ENCODE measurements around the gene UQCRH.
"Not testable (repeated sequence)": the region's sequence is repeated elsewhere in the genome, so short reads cannot be mapped to it uniquely, and the experiment has no call there.

UQCRH gene

GRCh38 chr1:46337409-46337808 lies 33.9 kb downstream of the UQCRH start:
- DNase-seq: not testable (repeated sequence)

- peak; percentile 65 for DNase-seq
Observed at GRCh38 chr1:46340404-46341221, 37.1 kb downstream of the UQCRH start, which contains the start of gene NSUN4. Gene NSUN4 (plus strand): TSS chr1:46340807. CDS start chr1:46340827, 20 bp downstream.

GRCh38 chr1:46341222-46342083 lies 38.0 kb downstream of the UQCRH start:
- no peak for DNase-seq

- DNase-seq: no peak
Observed at GRCh38 chr1:46342084-46342656, 38.7 kb downstream of the UQCRH start.

- no peak for DNase-seq
Observed at GRCh38 chr1:46342677-46343350, 39.3 kb downstream of the UQCRH start.

GRCh38 chr1:46343351-46343695 lies 39.8 kb downstream of the UQCRH start:
- no peak for DNase-seq

GRCh38 chr1:46343705-46344104 lies 40.2 kb downstream of the UQCRH start:
- DNase-seq: no peak

- no peak for DNase-seq
Observed at GRCh38 chr1:46344481-46344880, 41.0 kb downstream of the UQCRH start.

- DNase-seq: no peak
Observed at GRCh38 chr1:46345281-46345680, 41.8 kb downstream of the UQCRH start.

GRCh38 chr1:46352363-46352762 lies 48.9 kb downstream of the UQCRH start:
- DNase-seq: no peak

GRCh38 chr1:46355920-46356319 lies 52.4 kb downstream of the UQCRH start:
- not testable (repeated sequence) for DNase-seq

- peak; percentile 55 for DNase-seq
Observed at GRCh38 chr1:46362158-46362557, 58.7 kb downstream of the UQCRH start.

- DNase-seq: peak; percentile 94
Observed at GRCh38 chr1:46363121-46363520, 59.6 kb downstream of the UQCRH start.

GRCh38 chr1:46364612-46365011 lies 61.1 kb downstream of the UQCRH start:
- no peak for DNase-seq

GRCh38 chr1:46365796-46366195 lies 62.3 kb downstream of the UQCRH start:
- DNase-seq: not testable (repeated sequence)
